GM21515 (cell line): Measurements from ENCODE around the gene FABP7.

ENCODE experiments used
- ATAC-seq: cut with Tn5 transposase; IDR thresholded peaks from one replicate; pipeline ENCODE4 v1.9.1; 2021; ENCODE audit not compliant: unreplicated experiment

The FABP7 gene

DNA sequence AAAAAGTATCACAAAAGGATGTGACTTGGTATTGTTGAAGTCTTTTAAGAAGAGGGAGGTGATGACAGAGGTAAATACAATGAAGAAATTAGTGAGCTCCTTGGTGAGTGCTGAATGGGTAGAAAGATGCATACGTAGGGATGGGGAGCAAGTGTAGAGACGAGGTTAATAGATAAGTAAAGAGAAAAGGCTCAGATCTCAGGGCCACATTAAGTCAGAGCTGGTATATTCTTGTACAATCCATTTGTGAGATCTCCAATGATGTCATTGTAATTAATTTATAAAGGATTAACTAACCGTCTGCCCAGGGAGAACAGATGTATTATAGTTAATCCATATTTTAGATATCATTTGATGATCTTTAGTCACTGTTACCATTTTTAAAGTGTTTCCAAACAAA, 52.9 kb downstream of the FABP7 start:
- no peak for ATAC-seq

- no peak for ATAC-seq
Measured at GRCh38 chr6:122833021-122833491, 53.5 kb downstream of the FABP7 start.
